ENCODE results near the gene NOP9.

- TF ChIP-seq, protein P1, sequence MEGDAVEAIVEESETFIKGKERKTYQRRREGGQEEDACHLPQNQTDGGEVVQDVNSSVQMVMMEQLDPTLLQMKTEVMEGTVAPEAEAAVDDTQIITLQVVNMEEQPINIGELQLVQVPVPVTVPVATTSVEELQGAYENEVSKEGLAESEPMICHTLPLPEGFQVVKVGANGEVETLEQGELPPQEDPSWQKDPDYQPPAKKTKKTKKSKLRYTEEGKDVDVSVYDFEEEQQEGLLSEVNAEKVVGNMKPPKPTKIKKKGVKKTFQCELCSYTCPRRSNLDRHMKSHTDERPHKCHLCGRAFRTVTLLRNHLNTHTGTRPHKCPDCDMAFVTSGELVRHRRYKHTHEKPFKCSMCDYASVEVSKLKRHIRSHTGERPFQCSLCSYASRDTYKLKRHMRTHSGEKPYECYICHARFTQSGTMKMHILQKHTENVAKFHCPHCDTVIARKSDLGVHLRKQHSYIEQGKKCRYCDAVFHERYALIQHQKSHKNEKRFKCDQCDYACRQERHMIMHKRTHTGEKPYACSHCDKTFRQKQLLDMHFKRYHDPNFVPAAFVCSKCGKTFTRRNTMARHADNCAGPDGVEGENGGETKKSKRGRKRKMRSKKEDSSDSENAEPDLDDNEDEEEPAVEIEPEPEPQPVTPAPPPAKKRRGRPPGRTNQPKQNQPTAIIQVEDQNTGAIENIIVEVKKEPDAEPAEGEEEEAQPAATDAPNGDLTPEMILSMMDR (IDR thresholded peaks at IDR 0.05; ENCODE audit: insufficient read depth, low read length, poor library complexity, severe bottlenecking), result no peak
- no peak for TF ChIP-seq EZH2phosphoT487 (conservative IDR thresholded peaks at IDR 0.05; ENCODE audit: low read length)
Measured at GRCh38 chr14:24259282-24260025, 40.2 kb upstream of the NOP9 start.

Data from SU-DHL-6 (cell line).